ENCODE measurements around the gene UBE2J1. TPM values are rescaled to one million over a fixed set of nuclear protein-coding genes. Genes with fewer than 3 reads are reported as not detected.

The UBE2J1 gene
- total and polyA plus RNA-seq, 10 of the 15 experiments (the other 5 are each of a cell fraction or from before 2014, with no cell fraction given): 48.7 to 131 (median 90.0) TPM

GRCh38 chr6:89368107-89368506 is 15.6 kb upstream of the UBE2J1 start:
- ChIA-PET POLR2A (interaction anchor here (0.7 to 1.5 kb wide), 3 partner anchors 12 to 19 kb away, joined by 3 to 4 read pairs (median 4); no protein-coding TSS in a partner anchor), RAD21 (ENCODE audit: unreplicated experiment) (interaction anchor here (0.7 to 11.8 kb wide), 10 partner anchors 17 to 385 kb away, joined by 3 to 187 read pairs (median 3); partner anchors contain the start of gene UBE2J1), SMC1A (ENCODE audit: uncharacterized antibody, unreplicated experiment) (interaction anchor here (0.7 to 11.9 kb wide), 13 partner anchors 16 to 385 kb away, joined by 3 to 252 read pairs (median 5); partner anchors contain the start of gene UBE2J1), CTCF (interaction anchor here (0.6 to 11.4 kb wide), 27 partner anchors 9 to 428 kb away, joined by 3 to 260 read pairs (median 4); partner anchors contain the start of genes ANKRD6, GABRR2, LYRM2 and PNRC1)
- in situ Hi-C loops (cut with MboI): no loop called here
- Histone ChIP-seq H3K79me2 (ENCODE audit: control insufficient read depth, insufficient read depth, low read length) (no peaks in the 10 kb centered on the region), H3K36me3 (ENCODE audit: control insufficient read depth in 2 of 2, insufficient read depth in 2 of 2, low read length in 1 of 2) (no peaks in the 10 kb centered on the region), H3K9ac (ENCODE audit: control insufficient read depth, insufficient read depth, low read length) (no peak overlapping the region), H3K4me3 (no peak overlapping the region), H3K4me1 (ENCODE audit: control insufficient read depth, insufficient read depth, low read length) (peaks cover 26% of the 10 kb centered on the region), H2AFZ (ENCODE audit: control insufficient read depth, low read depth, low read length) (no peak overlapping the region), H3K4me2 (ENCODE audit: control insufficient read depth, insufficient read depth) (no peak overlapping the region), H3K9me3 (replicated peaks; ENCODE audit: control insufficient read depth, insufficient read depth, low read length) (no peaks in the 10 kb centered on the region), H3K27me3 (replicated peaks in 1 of 2; ENCODE audit: control insufficient read depth in 2 of 2, insufficient read depth in 2 of 2, low read length in 1 of 2) (no peaks in the 10 kb centered on the region), H3K27ac (ENCODE audit: control insufficient read depth, insufficient read depth) (no peak overlapping the region), H4K20me1 (ENCODE audit: control insufficient read depth, insufficient read depth) (no peaks in the 10 kb centered on the region)
- no TSS peak for BruUV-seq (replicated peaks)
- DNase-seq (ENCODE audit: low read depth, low spot score) (no peak), FAIRE-seq (no peak), ATAC-seq (peak; percentile 29; the same call in 2 of the 3 replicates)
- intact Hi-C loops (cut with micrococcal nuclease; ENCODE audit: unreplicated experiment): loop anchor here (1.0 to 2.0 kb wide), 2 partner anchors 65 to 242 kb away; partner anchors contain the start of gene ANKRD6
- WGBS (ENCODE audit: insufficient coverage, insufficient replicate concordance, low lambda C conversion rate, missing lambda C conversion rate): 12% methylated on average over 6 of the region's 6 CpGs
- no peak for TF ChIP-seq TCF7 (IDR thresholded peaks at IDR 0.05; ENCODE audit: borderline replicate concordance)
- TF ChIP-seq ZNF274 (IDR thresholded peaks at IDR 0.05; ENCODE audit: insufficient read depth, insufficient read length): no peak
- TF ChIP-seq CBFB (IDR thresholded peaks at IDR 0.05; ENCODE audit: low read depth): no peak
- TF ChIP-seq MXI1 (IDR thresholded peaks at IDR 0.05; ENCODE audit: low read depth, low read length): no peak
- TF ChIP-seq TAF1 (IDR thresholded peaks at IDR 0.05; ENCODE audit: borderline replicate concordance, low read depth, low read length): no peak
- no peak for TF ChIP-seq RBBP5 (conservative IDR thresholded peaks at IDR 0.05)
- no peak for TF ChIP-seq NBN (IDR thresholded peaks at IDR 0.05)
- TF ChIP-seq NR2C1 (IDR thresholded peaks at IDR 0.05): no peak
- peak; percentile 72; the same call in 1 of the 2 replicates for TF ChIP-seq YY1 (IDR thresholded peaks at IDR 0.05; ENCODE audit: low read depth, low read length)
- TF ChIP-seq CEBPZ (IDR thresholded peaks at IDR 0.05; ENCODE audit: low read depth, low read length): no peak
- TF ChIP-seq JUNB (IDR thresholded peaks at IDR 0.05): no peak
- no peak for TF ChIP-seq RELA (IDR thresholded peaks at IDR 0.05; ENCODE audit: borderline replicate concordance, partially characterized antibody)
- no peak for TF ChIP-seq CBX3 (IDR thresholded peaks at IDR 0.05; ENCODE audit: borderline replicate concordance, low read depth)
- no peak for TF ChIP-seq RFX5 (IDR thresholded peaks at IDR 0.05; ENCODE audit: low read depth, low read length)
- TF ChIP-seq PKNOX1 (IDR thresholded peaks at IDR 0.05): no peak
- no peak for TF ChIP-seq CHD4 (IDR thresholded peaks at IDR 0.05)
- no peak for TF ChIP-seq SUZ12 (IDR thresholded peaks at IDR 0.05; ENCODE audit: unreplicated experiment)
- TF ChIP-seq ATF7 (IDR thresholded peaks at IDR 0.05; ENCODE audit: low read depth): no peak
- TF ChIP-seq NFIC (IDR thresholded peaks at IDR 0.05; ENCODE audit: low read depth, low read length): no peak
- no peak for TF ChIP-seq MLLT1 (IDR thresholded peaks at IDR 0.05)
- TF ChIP-seq ZNF217 (IDR thresholded peaks at IDR 0.05): no peak
- TF ChIP-seq GABPA (IDR thresholded peaks at IDR 0.05; ENCODE audit: low read depth): no peak
